Endothelial cell of umbilical vein (primary cell): ENCODE results near the gene TBC1D16. TPM values are rescaled to one million over a fixed set of nuclear protein-coding genes. Genes with fewer than 3 reads are reported as not detected.

Experiments
- BruUV-seq: library from RNA; stranded (reverse); fragments of 400-500 nt; replicated peaks from 2 replicates; lab custom pipeline; 2021; lab: Mats Ljungman, UMichigan
- CTCF ChIA-PET: fragments of 300-600, 350-600 bp; sonication (Branson Sonifier 250); formaldehyde crosslinking; loops from one replicate; lab custom pipeline; 2021; ENCODE audit warnings: antibody characterized with exemption, inconsistent platforms; lab: Charles Lee
- POLR2A ChIA-PET: fragments of 300-600, 350-600 bp; sonication (Branson Sonifier 250); formaldehyde crosslinking; loops from one replicate; lab custom pipeline; 2021; ENCODE audit warnings: antibody characterized with exemption, inconsistent platforms; lab: Charles Lee
- DNase-seq: peaks from one replicate; pipeline ENCODE4 v3.0.0-alpha.2; 2011; ENCODE audit warnings: low read depth, low spot score
- FAIRE-seq: peaks from 2 replicates; lab custom pipeline; 2011; peaks lifted over from hg19 to GRCh38; lab: Jason Lieb, UNC
- H2AFZ ChIP-seq: 2 replicates; pipeline ENCODE4 v1.6.0; 2012; ENCODE audit warnings: low read depth, low read length, control low read depth, inconsistent platforms
- H3K27ac ChIP-seq: 2 replicates; pipeline ENCODE4 v1.5.1; 2011; ENCODE audit warnings: low read depth, mild to moderate bottlenecking, control low read depth, low read length, moderate library complexity; ENCODE audit not compliant: insufficient read depth
- H3K27me3 ChIP-seq, 2 experiments: 2 replicates each; pipeline versions ENCODE4 v1.6.0 to v1.6.1; 2011; ENCODE audit warnings: low read length in 2 of 2, mixed read lengths in 1 of 2; ENCODE audit not compliant: control insufficient read depth in 2 of 2, insufficient read depth in 2 of 2
- H3K36me3 ChIP-seq, 2 experiments: 2 replicates in 1 of 2; 3 replicates in 1 of 2; pipeline ENCODE4 v1.5.1; 2011; ENCODE audit warnings: low read length in 2 of 2, mild to moderate bottlenecking in 1 of 2, moderate library complexity in 1 of 2; ENCODE audit not compliant: control insufficient read depth in 2 of 2, insufficient read depth in 2 of 2; ENCODE audit errors: extremely low read depth in 1 of 2
- H3K4me1 ChIP-seq: 3 replicates; pipeline ENCODE4 v1.5.1; 2011; ENCODE audit warnings: mild to moderate bottlenecking, low read length; ENCODE audit not compliant: control insufficient read depth, insufficient read depth; ENCODE audit errors: extremely low read depth
- H3K4me2 ChIP-seq: 2 replicates; pipeline ENCODE4 v1.6.1; 2011; ENCODE audit warnings: low read length, control low read depth, mixed read lengths; ENCODE audit not compliant: insufficient read depth
- H3K4me3 ChIP-seq, 3 experiments: fragments of 200-600 bp in 1 of 3; sonication (generic), shearing (Covaris generic) in 1 of 3; replicated peaks in 1 of 3; 2 replicates each; pipeline ENCODE4 v1.5.1; 2011 to 2016; ENCODE audit warnings: control low read depth in 3 of 3, low read length in 3 of 3, mild to moderate bottlenecking in 2 of 3, inconsistent platforms in 1 of 3, low read depth in 1 of 3, moderate library complexity in 1 of 3; ENCODE audit not compliant: insufficient read depth in 1 of 3
- H3K79me2 ChIP-seq: 2 replicates; pipeline ENCODE4 v1.6.0; 2012; ENCODE audit warnings: low read length, inconsistent platforms; ENCODE audit not compliant: control insufficient read depth, insufficient read depth
- H3K9ac ChIP-seq: replicated peaks from 2 replicates; pipeline ENCODE3; 2011; ENCODE audit warnings: low read length, control low read depth; ENCODE audit not compliant: insufficient read depth; ENCODE audit errors: extremely low read depth
- H3K9me1 ChIP-seq: replicated peaks from 3 replicates; pipeline ENCODE4 v1.6.0; 2011; ENCODE audit warnings: mild to moderate bottlenecking, low read length; ENCODE audit not compliant: control insufficient read depth, insufficient read depth; ENCODE audit errors: extremely low read depth
- H3K9me3 ChIP-seq: replicated peaks from 2 replicates; pipeline ENCODE4 v1.5.1; 2012; ENCODE audit warnings: low read length, inconsistent platforms; ENCODE audit not compliant: control insufficient read depth, insufficient read depth
- H4K20me1 ChIP-seq: replicated peaks from 2 replicates; pipeline ENCODE3; 2011; ENCODE audit warnings: mild to moderate bottlenecking, low read length; ENCODE audit not compliant: control insufficient read depth, insufficient read depth; ENCODE audit errors: extremely low read depth
- CTCF ChIP-seq, 2 donors: IDR thresholded peaks; 1 replicate in 1 of 2; 2 replicates in 1 of 2; pipeline ENCODE4 v1.5.1; 2011; ENCODE audit warnings: low read length in 2 of 2, mild to moderate bottlenecking in 2 of 2, moderate library complexity in 2 of 2, control low read depth in 1 of 2, inconsistent platforms in 1 of 2, low read depth in 1 of 2; ENCODE audit not compliant: insufficient read depth in 1 of 2; ENCODE audit errors: extremely low read depth in 1 of 2
- EZH2 ChIP-seq: IDR thresholded peaks from 2 replicates; pipeline ENCODE4 v1.6.1; 2012; ENCODE audit warnings: borderline replicate concordance, low read depth, mild to moderate bottlenecking, moderate library complexity, low read length, inconsistent platforms; ENCODE audit not compliant: severe bottlenecking
- FOS ChIP-seq: IDR thresholded peaks from 2 replicates; pipeline ENCODE4 v1.6.1; 2011; ENCODE audit warnings: mild to moderate bottlenecking, low read length, moderate library complexity, borderline replicate concordance; ENCODE audit not compliant: insufficient read depth
- GATA2 ChIP-seq: IDR thresholded peaks from 2 replicates; pipeline ENCODE4 v1.7.0; 2011; ENCODE audit warnings: low read depth, mild to moderate bottlenecking, moderate library complexity, mixed read lengths, low read length; ENCODE audit not compliant: insufficient read length, insufficient read depth
- JUN ChIP-seq: IDR thresholded peaks from 2 replicates; pipeline ENCODE4 v1.6.1; 2011; ENCODE audit warnings: borderline replicate concordance, low read depth; ENCODE audit not compliant: insufficient read length, insufficient read depth
- MAX ChIP-seq: IDR thresholded peaks from 2 replicates; pipeline ENCODE4 v1.6.1; 2011; ENCODE audit not compliant: insufficient read depth, insufficient read length
- MYC ChIP-seq: IDR thresholded peaks from one replicate; pipeline ENCODE4 v1.6.1; 2011; ENCODE audit warnings: mild to moderate bottlenecking, low read depth, low read length
- POLR2A ChIP-seq: IDR thresholded peaks from 2 replicates; pipeline ENCODE4 v1.6.1; 2012; ENCODE audit warnings: low read depth, mild to moderate bottlenecking, control low read depth, low read length
- POLR2AphosphoS5 ChIP-seq: IDR thresholded peaks from 2 replicates; pipeline ENCODE4 v1.6.1; 2012; ENCODE audit warnings: low read depth, mild to moderate bottlenecking, control low read depth, low read length, moderate library complexity; ENCODE audit not compliant: insufficient read depth
- dilution Hi-C: fragments of 300-500 bp; cut with MboI; formaldehyde crosslinking; loops from one replicate; pipeline ENCODE4 v1.15.0; 2019; ENCODE audit warnings: low sequenced_read_pairs; ENCODE audit not compliant: extremely low pct_ligation_motif_present
- intact Hi-C: fragments of 100-400 bp; cut with micrococcal nuclease; formaldehyde crosslinking; loops from one replicate; pipeline ENCODE4 v1.10.0; 2022
- polyA plus RNA-seq, 4 experiments: library from polyadenylated mRNA; depleted of rRNA in 3 of 4; stranded (reverse) in 3 of 4; unstranded in 1 of 4; fragments of >200 nt; gene quantifications; 2 replicates each; pipeline versions ENCODE4 v1.2.1 to v1.2.3, GENCODE V29; 2011 to 2012; ENCODE audit warnings: missing spikeins in 1 of 4
- total RNA-seq: library from RNA; stranded (reverse); gene quantifications from 2 replicates; pipeline ENCODE4 v1.2.3, GENCODE V29; 2021

Gene TBC1D16
- total and polyA plus RNA-seq, 2 donors (not counting 3 experiments of a cell fraction or from before 2014, with no cell fraction given) = 12.9 to 48.6 TPM

GRCh38 chr17:79922116-79922601 lies 113.5 kb downstream of the TBC1D16 start:
- CTCF ChIA-PET = no interaction called here

More at GRCh38 chr17:79922116-79922601, 113.5 kb downstream of the TBC1D16 start:
- Histone ChIP-seq H3K9me1 (no peaks in the 10 kb centered on the region), H3K9me3 (no peaks in the 10 kb centered on the region), H3K27ac (no peak overlapping the region), H3K36me3 (no peaks in the 10 kb centered on the region), H3K79me2 (no peaks in the 10 kb centered on the region), H3K4me1 (peaks cover 6% of the 10 kb centered on the region), H3K9ac (no peak overlapping the region), H4K20me1 (no peaks in the 10 kb centered on the region), H3K4me2 (no peak overlapping the region), H2AFZ (no peak overlapping the region), H3K27me3 (no peaks in the 10 kb centered on the region), H3K4me3 (no peak overlapping the region)
- BruUV-seq = no TSS peak
- dilution Hi-C loops (no loop called here), intact Hi-C loops (loop anchor here (10.0 kb wide), 1 partner anchor 177 kb away; no protein-coding TSS in a partner anchor)
- no peak for TF ChIP-seq JUN
- no peak for TF ChIP-seq MYC
- no peak for TF ChIP-seq GATA2
- no peak for TF ChIP-seq POLR2A
- TF ChIP-seq MAX = no peak
- no peak for TF ChIP-seq FOS
- no peak for TF ChIP-seq CTCF (IDR thresholded peaks at IDR 0.05; ENCODE audit: extremely low read depth in 1 of 2, insufficient read depth in 1 of 2, low read depth in 1 of 2, low read length in 2 of 2)
- TF ChIP-seq POLR2AphosphoS5 = no peak
- TF ChIP-seq EZH2 = no peak
- DNase-seq (no peak), FAIRE-seq (no peak)
- POLR2A ChIA-PET = no interaction called here
